Testis (tissue), 3 donors: ENCODE results near the gene SEMA6A. TPM values are rescaled to one million over a fixed set of nuclear protein-coding genes. Genes with fewer than 3 reads are reported as not detected.

Experiments used
- DNase-seq: peaks from one replicate; pipeline ENCODE4 v3.0.0-alpha.2; 2019
- H3K27ac ChIP-seq, 2 donors: fragments of 200-600 bp; sonication (generic); one replicate each; pipeline ENCODE4 v1.5.1; 2019
- H3K27me3 ChIP-seq: fragments of 200-600 bp; sonication (generic); one replicate; pipeline ENCODE4 v1.5.1; 2019
- H3K36me3 ChIP-seq: fragments of 200-600 bp; sonication (generic); one replicate; pipeline ENCODE4 v1.5.1; 2017; ENCODE audit warnings: low read depth; ENCODE audit errors: missing control alignments
- H3K4me1 ChIP-seq: fragments of 200-600 bp; sonication (generic); one replicate; pipeline ENCODE4 v1.5.1; 2019
- H3K4me3 ChIP-seq, 2 donors: fragments of 200-600 bp; sonication (generic); one replicate each; pipeline ENCODE4 v1.5.1; 2017 to 2019
- H3K9me3 ChIP-seq: fragments of 200-600 bp; sonication (generic); one replicate; pipeline ENCODE4 v1.5.1; 2017
- POLR2A ChIP-seq: fragments of 450-650 bp; IDR thresholded peaks from one replicate; pipeline ENCODE4 v1.6.1; 2017; ENCODE audit warnings: antibody characterized with exemption, mild to moderate bottlenecking, moderate library complexity
- WGBS, 2 donors: methylation state at CpG; one replicate each; pipeline ENCODE4 v1.1.5; 2018; 5-methylcytosine and 5-hydroxymethylcytosine counted together
- intact Hi-C: fragments of 100-400 bp; cut with DNase I; formaldehyde crosslinking; loops from one replicate; pipeline ENCODE4 v1.15.1; 2023; ENCODE audit warnings: low total_unique reads
- polyA plus RNA-seq: library from polyadenylated mRNA; stranded (reverse); fragments of 350-450 nt; fragmentation: Illumina TruSeq; extraction: RNeasy Lipid Tissue Mini Kit (QIAGEN cat#74804); gene quantifications from one replicate; pipeline ENCODE4 v1.2.3, GENCODE V29; 2014; ENCODE audit warnings: low read depth, low replicate concordance; ENCODE audit not compliant: insufficient read depth
- total RNA-seq, 2 donors: library from RNA; depleted of rRNA; stranded (reverse); fragments of >200 nt; gene quantifications; one replicate each; pipeline ENCODE4 v1.2.3, GENCODE V29; 2016
- TF ChIP-seq, protein P1 (sequence below), 3 experiments: fragments of 450-650 bp in 2 of 3; fragments of 200-600 bp in 1 of 3; sonication (generic) in 1 of 3; IDR thresholded peaks; one replicate each; pipeline ENCODE4 v1.5.1; 2016 to 2019; ENCODE audit warnings: antibody characterized with exemption in 3 of 3, mild to moderate bottlenecking in 2 of 3, moderate library complexity in 1 of 3

SEMA6A gene
- total and polyA plus RNA-seq, 3 donors from 2014 or later: 17.4 to 67.6 (median 52.0) TPM

GRCh38 chr5:116522356-116523136, 52.1 kb downstream of the SEMA6A start:
- intact Hi-C loops: no loop called here
- no peak for TF ChIP-seq POLR2A
- TF ChIP-seq, protein P1, sequence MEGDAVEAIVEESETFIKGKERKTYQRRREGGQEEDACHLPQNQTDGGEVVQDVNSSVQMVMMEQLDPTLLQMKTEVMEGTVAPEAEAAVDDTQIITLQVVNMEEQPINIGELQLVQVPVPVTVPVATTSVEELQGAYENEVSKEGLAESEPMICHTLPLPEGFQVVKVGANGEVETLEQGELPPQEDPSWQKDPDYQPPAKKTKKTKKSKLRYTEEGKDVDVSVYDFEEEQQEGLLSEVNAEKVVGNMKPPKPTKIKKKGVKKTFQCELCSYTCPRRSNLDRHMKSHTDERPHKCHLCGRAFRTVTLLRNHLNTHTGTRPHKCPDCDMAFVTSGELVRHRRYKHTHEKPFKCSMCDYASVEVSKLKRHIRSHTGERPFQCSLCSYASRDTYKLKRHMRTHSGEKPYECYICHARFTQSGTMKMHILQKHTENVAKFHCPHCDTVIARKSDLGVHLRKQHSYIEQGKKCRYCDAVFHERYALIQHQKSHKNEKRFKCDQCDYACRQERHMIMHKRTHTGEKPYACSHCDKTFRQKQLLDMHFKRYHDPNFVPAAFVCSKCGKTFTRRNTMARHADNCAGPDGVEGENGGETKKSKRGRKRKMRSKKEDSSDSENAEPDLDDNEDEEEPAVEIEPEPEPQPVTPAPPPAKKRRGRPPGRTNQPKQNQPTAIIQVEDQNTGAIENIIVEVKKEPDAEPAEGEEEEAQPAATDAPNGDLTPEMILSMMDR (IDR thresholded peaks at IDR 0.05): no peak
- Histone ChIP-seq H3K27me3 (no peaks in the 10 kb centered on the region), H3K4me1 (no peaks in the 10 kb centered on the region), H3K9me3 (no peaks in the 10 kb centered on the region), H3K36me3 (no peaks in the 10 kb centered on the region), H3K27ac (no peak overlapping the region), H3K4me3 (no peak overlapping the region)
- no peak for DNase-seq
- 81% methylated on average over 9 of the region's 9 CpGs for WGBS, 2 donors

GRCh38 chr5:116521173-116521872, 53.3 kb downstream of the SEMA6A start:
- TF ChIP-seq, protein P1 (IDR thresholded peaks at IDR 0.05): no peak
- no peak for TF ChIP-seq POLR2A
- Histone ChIP-seq H3K4me1 (no peaks in the 10 kb centered on the region), H3K36me3 (no peaks in the 10 kb centered on the region), H3K27me3 (no peaks in the 10 kb centered on the region), H3K4me3 (no peak overlapping the region), H3K9me3 (no peaks in the 10 kb centered on the region), H3K27ac (no peak overlapping the region)
- no peak for DNase-seq
- intact Hi-C loops: no loop called here
- 72 to 77% methylated on average over 4 to 5 of the region's 5 CpGs for WGBS, 2 donors

DNA sequence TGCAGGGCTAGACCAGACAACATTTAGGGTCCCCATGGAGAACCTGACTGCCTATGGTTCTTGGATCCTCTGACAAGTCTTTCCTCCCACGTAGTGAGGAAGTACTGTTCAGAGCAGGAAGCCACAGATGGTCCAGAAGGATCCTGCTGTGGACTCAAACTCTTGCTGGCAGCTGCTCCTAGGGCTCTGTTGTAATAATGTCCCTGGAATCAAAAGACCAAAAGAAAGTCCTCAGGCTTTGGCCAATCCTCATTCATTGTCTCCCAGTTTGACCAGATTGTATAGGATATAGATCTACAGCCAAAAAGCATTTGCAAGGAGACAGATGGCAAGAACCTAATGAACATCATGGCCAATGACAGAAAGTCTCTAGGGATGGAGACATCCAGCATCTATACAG, 53.9 kb downstream of the SEMA6A start:
- intact Hi-C loops: no loop called here
- no peak for TF ChIP-seq POLR2A
- TF ChIP-seq, protein P1 (IDR thresholded peaks at IDR 0.05): no peak
- no peak for DNase-seq
- H3K36me3 ChIP-seq: no peaks in the 10 kb centered on the region
- H3K4me3 ChIP-seq: no peak overlapping the region
- H3K4me1 ChIP-seq: no peaks in the 10 kb centered on the region
- 59% methylated on average over 1 of the region's 1 CpG for WGBS, 2 donors
- H3K27me3 ChIP-seq: no peaks in the 10 kb centered on the region
- no peak overlapping the region for H3K27ac ChIP-seq
- no peaks in the 10 kb centered on the region for H3K9me3 ChIP-seq

GRCh38 chr5:116518423-116518822, 56.2 kb downstream of the SEMA6A start:
- no peak overlapping the region for H3K27ac ChIP-seq
- no peaks in the 10 kb centered on the region for H3K36me3 ChIP-seq
- no peak for TF ChIP-seq POLR2A
- no peaks in the 10 kb centered on the region for H3K9me3 ChIP-seq
- H3K4me1 ChIP-seq: no peaks in the 10 kb centered on the region
- whole genome bisulfite sequencing, 2 donors: 74 to 84% methylated on average over 3 of the region's 3 CpGs
- no peak for DNase-seq
- no peaks in the 10 kb centered on the region for H3K27me3 ChIP-seq
- intact Hi-C loops: no loop called here
- H3K4me3 ChIP-seq: no peak overlapping the region

- Histone ChIP-seq H3K9me3 (no peaks in the 10 kb centered on the region), H3K4me1 (no peaks in the 10 kb centered on the region), H3K27me3 (no peaks in the 10 kb centered on the region), H3K27ac (no peak overlapping the region), H3K36me3 (no peaks in the 10 kb centered on the region), H3K4me3 (no peak overlapping the region)
- DNase-seq: no peak
- TF ChIP-seq, protein P1 (IDR thresholded peaks at IDR 0.05): no peak
- TF ChIP-seq POLR2A: no peak
- intact Hi-C loops: no loop called here
- WGBS, 2 donors: 65 to 68% methylated on average over 2 of the region's 2 CpGs
These were observed 57.1 kb downstream of the SEMA6A start for GRCh38 chr5:116517488-116517887.
